ENCODE results near the gene NRXN2. TPM values are rescaled to one million over a fixed set of nuclear protein-coding genes. Genes with fewer than 3 reads are reported as not detected.

Gene NRXN2
- total RNA-seq, 3 donors from 2014 or later = 3.9 to 42.0 (median 6.9) TPM

DNA sequence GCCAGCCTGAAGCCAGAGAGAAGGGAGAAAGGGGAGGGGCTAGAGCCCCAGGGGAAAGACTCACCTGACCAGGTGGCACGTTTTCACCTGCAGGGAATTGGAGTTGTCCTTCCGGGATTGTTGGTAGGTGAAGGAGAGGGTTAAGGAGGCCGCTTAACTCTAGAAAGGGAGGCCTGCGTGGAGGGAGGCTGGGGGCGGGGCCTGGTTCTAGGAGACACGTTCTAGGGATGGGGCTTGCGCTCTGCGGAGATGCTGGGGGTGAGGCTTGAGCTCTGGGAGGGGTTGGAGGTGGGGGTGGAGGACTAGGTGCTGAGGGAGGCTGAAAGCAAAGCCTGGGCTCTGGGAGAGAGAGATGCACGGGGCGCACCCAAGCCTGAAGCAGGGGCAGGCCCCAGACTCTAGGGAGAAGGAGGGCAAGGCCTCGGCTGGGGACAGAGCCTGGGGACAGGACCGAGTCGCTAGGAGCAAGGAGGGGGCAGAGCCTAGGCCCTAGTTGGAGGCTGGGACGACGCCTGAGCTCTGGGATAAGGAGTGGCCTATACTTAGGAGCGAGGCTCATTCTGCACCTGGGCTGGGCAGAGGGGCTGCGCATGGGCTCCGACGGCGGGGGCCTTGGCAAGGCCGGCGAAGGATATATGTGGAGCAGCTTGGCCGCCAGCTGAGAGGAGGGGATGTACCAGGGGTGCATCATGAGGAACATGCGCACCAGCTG lies 18.5 kb upstream of the NRXN2 start:
- Histone ChIP-seq H3K4me3 (no peak overlapping the region), H3K4me1 (ENCODE audit: low read depth) (peaks cover 28% of the 10 kb centered on the region), H3K9me3 (no peaks in the 10 kb centered on the region), H3K36me3 (ENCODE audit: low read depth) (no peaks in the 10 kb centered on the region)
- TF ChIP-seq, protein P1, sequence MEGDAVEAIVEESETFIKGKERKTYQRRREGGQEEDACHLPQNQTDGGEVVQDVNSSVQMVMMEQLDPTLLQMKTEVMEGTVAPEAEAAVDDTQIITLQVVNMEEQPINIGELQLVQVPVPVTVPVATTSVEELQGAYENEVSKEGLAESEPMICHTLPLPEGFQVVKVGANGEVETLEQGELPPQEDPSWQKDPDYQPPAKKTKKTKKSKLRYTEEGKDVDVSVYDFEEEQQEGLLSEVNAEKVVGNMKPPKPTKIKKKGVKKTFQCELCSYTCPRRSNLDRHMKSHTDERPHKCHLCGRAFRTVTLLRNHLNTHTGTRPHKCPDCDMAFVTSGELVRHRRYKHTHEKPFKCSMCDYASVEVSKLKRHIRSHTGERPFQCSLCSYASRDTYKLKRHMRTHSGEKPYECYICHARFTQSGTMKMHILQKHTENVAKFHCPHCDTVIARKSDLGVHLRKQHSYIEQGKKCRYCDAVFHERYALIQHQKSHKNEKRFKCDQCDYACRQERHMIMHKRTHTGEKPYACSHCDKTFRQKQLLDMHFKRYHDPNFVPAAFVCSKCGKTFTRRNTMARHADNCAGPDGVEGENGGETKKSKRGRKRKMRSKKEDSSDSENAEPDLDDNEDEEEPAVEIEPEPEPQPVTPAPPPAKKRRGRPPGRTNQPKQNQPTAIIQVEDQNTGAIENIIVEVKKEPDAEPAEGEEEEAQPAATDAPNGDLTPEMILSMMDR (IDR thresholded peaks at IDR 0.05) = no peak
- ATAC-seq (no peak), DNase-seq (peak in 1 of 3 donors; percentile 50)
- intact Hi-C loops (cut with DNase I, micrococcal nuclease) = no loop called here

DNA sequence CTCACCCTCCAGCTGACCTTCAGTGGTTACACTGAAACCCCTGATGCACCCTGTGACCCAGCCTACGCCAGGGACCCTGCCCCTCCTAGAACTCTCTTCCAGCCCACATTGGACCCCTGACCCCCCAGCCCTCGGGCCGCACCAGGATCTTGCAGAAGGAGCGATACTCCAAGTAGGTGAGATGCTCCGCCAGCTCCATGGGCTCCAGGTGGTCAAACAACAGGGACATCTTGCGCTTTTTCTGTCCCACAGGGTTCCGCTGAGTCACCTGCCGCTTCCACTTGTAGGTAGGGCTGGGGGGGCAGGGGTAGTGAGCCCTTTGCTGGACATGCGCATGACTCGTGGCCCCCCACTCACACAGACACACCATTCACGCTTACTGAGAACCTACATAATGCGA lies 16.9 kb upstream of the NRXN2 start:
- TF ChIP-seq, protein P1 (IDR thresholded peaks at IDR 0.05) = no peak
- H3K36me3 ChIP-seq (ENCODE audit: low read depth) = no peaks in the 10 kb centered on the region
- intact Hi-C loops (cut with DNase I, micrococcal nuclease) = no loop called here
- H3K4me3 ChIP-seq = no peak overlapping the region
- H3K9me3 ChIP-seq = no peaks in the 10 kb centered on the region
- DNase-seq (no peak), ATAC-seq (no peak)
- peaks cover 23% of the 10 kb centered on the region for H3K4me1 ChIP-seq (ENCODE audit: low read depth)

DNA sequence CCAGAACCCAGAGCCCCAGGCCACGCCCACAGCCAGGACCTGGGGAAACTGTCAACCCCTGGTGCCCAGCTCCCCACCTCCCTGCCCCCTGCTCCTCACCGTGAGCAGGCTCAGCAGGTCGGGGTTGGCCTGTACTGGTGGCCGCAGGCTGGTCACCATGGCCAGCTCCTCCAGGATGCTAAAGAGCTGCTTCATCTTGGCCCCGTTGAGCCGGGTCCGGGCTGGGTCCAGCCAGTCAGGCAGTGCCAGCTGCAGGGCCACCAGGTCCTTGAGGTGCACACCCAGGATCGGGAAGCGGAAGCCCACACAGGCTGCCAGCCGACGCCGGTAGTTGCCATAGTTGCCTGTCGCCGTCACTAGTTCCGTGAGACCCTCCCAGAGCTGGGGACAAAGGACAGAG lies 13.7 kb upstream of the NRXN2 start:
- Histone ChIP-seq H3K4me1 (ENCODE audit: low read depth) (no peaks in the 10 kb centered on the region), H3K9me3 (no peaks in the 10 kb centered on the region), H3K36me3 (ENCODE audit: low read depth) (no peaks in the 10 kb centered on the region), H3K4me3 (no peak overlapping the region)
- intact Hi-C loops (cut with DNase I, micrococcal nuclease) = no loop called here
- TF ChIP-seq, protein P1 (IDR thresholded peaks at IDR 0.05) = no peak
- ATAC-seq = no peak
- no peak for DNase-seq

DNA sequence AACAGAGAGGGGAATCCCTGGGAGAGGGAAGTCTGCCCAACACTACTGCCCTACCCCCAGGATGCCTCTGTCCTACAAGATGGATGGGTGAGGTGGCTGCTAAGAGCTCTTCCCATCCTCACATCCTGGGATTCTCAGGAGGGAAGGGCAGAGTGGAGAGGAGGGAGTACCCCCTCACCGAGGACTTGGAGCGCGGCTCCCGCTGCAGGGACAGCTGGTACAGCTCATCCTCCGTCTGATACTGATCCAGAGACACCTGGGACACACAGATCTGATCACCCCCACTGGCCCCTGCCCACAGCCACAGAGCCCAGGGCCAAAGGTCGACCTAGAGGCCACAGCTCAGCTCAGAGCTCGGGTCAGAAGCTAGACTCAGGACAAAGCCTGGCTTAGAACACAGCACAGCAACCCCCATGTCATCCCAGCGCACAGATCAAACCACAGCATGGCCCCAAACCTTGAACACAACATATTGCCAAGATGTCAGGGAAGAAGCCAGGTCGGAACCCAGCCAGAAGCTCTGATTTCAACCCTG lies 12.8 kb upstream of the NRXN2 start:
- DNase-seq (no peak), ATAC-seq (no peak)
- no peaks in the 10 kb centered on the region for H3K36me3 ChIP-seq (ENCODE audit: low read depth)
- no peak overlapping the region for H3K4me3 ChIP-seq
- no peaks in the 10 kb centered on the region for H3K9me3 ChIP-seq
- intact Hi-C loops (cut with DNase I, micrococcal nuclease) = no loop called here
- no peaks in the 10 kb centered on the region for H3K4me1 ChIP-seq (ENCODE audit: low read depth)
- TF ChIP-seq, protein P1 (IDR thresholded peaks at IDR 0.05) = no peak

DNA sequence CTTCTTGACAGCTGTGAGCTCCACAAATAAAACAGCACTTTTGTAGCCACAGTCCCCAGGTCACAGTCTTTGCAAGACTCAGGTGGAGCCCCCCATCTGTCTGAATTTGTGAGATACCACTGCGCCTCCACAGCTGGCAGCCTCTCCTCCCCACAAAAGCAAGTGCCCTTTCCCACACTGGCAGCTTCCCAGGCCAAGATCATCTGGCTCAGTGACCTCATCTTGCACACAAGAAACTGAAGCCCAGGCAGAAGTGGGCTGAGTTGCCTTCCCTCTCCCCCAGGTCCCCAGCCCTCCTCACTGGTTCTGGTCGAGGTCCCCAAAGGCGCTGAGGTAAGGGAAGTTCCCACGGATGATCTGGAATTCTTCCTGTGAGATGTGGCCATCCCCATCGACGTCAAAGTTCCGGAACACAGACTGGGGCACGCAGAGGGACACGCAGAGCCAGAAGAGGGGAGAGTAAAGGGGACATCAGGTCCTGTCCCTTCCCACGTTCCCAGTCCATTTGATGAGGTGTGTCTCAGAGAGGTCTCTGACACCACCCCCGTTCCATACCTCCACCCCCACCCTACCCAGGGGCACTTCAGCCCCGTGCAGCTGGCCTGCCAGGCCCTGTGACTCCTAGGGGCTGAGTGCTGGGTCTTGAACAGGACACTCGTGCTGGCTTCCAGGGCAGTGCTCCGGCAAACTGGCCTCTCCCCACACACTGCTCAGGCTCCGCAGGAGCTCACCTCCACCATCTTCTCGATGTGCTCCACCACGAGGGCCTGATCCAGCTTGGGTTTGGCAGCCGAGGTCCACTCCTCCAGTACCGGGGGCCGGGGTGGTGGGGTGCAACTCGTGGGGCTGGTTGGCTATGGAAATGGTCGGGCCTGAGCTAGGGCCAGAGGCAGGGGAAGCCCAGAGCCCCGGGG lies 12.1 kb upstream of the NRXN2 start:
- H3K4me3 ChIP-seq = no peak overlapping the region
- TF ChIP-seq, protein P1 (IDR thresholded peaks at IDR 0.05) = no peak
- intact Hi-C loops (cut with DNase I, micrococcal nuclease) = no loop called here
- no peaks in the 10 kb centered on the region for H3K4me1 ChIP-seq (ENCODE audit: low read depth)
- H3K9me3 ChIP-seq = no peaks in the 10 kb centered on the region
- no peaks in the 10 kb centered on the region for H3K36me3 ChIP-seq (ENCODE audit: low read depth)
- no peak for DNase-seq
- no peak for ATAC-seq
